KMS-11 (cell line): ENCODE measurements around the gene ZSWIM3.
"Not testable (repeated sequence)": the region's sequence is repeated elsewhere in the genome, so short reads cannot be mapped to it uniquely, and the experiment has no call there.

Experiments used
- H2AFZ ChIP-seq: fragments of 200-600 bp; sonication (generic); 2 replicates; pipeline ENCODE4 v1.6.1; 2016; ENCODE audit warnings: antibody characterized with exemption, mixed run types, low read depth
- H3K27ac ChIP-seq: fragments of 200-600 bp; sonication (generic); 2 replicates; pipeline ENCODE4 v1.6.1; 2016; ENCODE audit warnings: mild to moderate bottlenecking, mixed run types
- H3K27me3 ChIP-seq: fragments of 200-600 bp; sonication (generic); 2 replicates; pipeline ENCODE4 v1.6.1; 2017; ENCODE audit warnings: mild to moderate bottlenecking, low read depth, mixed run types, moderate library complexity; ENCODE audit not compliant: insufficient read depth
- H3K36me3 ChIP-seq: fragments of 200-600 bp; sonication (generic); 2 replicates; pipeline ENCODE4 v1.6.1; 2017; ENCODE audit warnings: mild to moderate bottlenecking, mixed run types; ENCODE audit not compliant: insufficient read depth
- H3K4me1 ChIP-seq: fragments of 200-600 bp; sonication (generic); 2 replicates; pipeline ENCODE4 v1.6.1; 2016; ENCODE audit warnings: mild to moderate bottlenecking, low read depth, mixed run types; ENCODE audit not compliant: poor library complexity, severe bottlenecking
- H3K4me2 ChIP-seq: fragments of 200-600 bp; sonication (generic); 2 replicates; pipeline ENCODE4 v1.7.0; 2016; ENCODE audit warnings: mild to moderate bottlenecking, mixed run types
- H3K4me3 ChIP-seq: fragments of 200-600 bp; sonication (generic); IDR thresholded peaks from 2 replicates; pipeline ENCODE4 v1.6.1; 2017; ENCODE audit warnings: low read depth, low read length, mixed read lengths; ENCODE audit not compliant: insufficient read depth
- H3K79me2 ChIP-seq: fragments of 200-600 bp; sonication (generic); 2 replicates; pipeline ENCODE4 v1.6.1; 2016; ENCODE audit warnings: low read depth, mixed run types; ENCODE audit not compliant: insufficient read depth
- H3K9ac ChIP-seq: fragments of 200-600 bp; sonication (generic); 2 replicates; pipeline ENCODE4 v1.6.1; 2016; ENCODE audit warnings: mild to moderate bottlenecking, mixed run types
- H4K20me1 ChIP-seq: fragments of 200-600 bp; sonication (generic); 2 replicates; pipeline ENCODE4 v1.6.1; 2016; ENCODE audit warnings: mild to moderate bottlenecking, mixed run types; ENCODE audit not compliant: insufficient read depth
- CTCF ChIP-seq: fragments of 200-600 bp; sonication (generic); conservative IDR thresholded peaks from 2 replicates; pipeline ENCODE4 v1.6.1; 2017; ENCODE audit warnings: low read depth, mild to moderate bottlenecking, antibody characterized with exemption, low read length, moderate library complexity, mixed read lengths

Gene ZSWIM3

GRCh38 chr20:45828589-45828988, 28.8 kb upstream of the ZSWIM3 start:
- Histone ChIP-seq H3K4me3 (no peak overlapping the region), H3K4me1 (peaks cover 5% of the 10 kb centered on the region), H2AFZ (no peak overlapping the region), H3K9ac (no peak overlapping the region), H3K27me3 (no peaks in the 10 kb centered on the region), H3K36me3 (no peaks in the 10 kb centered on the region), H3K4me2 (no peak overlapping the region), H3K27ac (no peak overlapping the region), H4K20me1 (no peaks in the 10 kb centered on the region), H3K79me2 (no peaks in the 10 kb centered on the region)
- TF ChIP-seq CTCF: no peak

- not testable (repeated sequence) for H3K9ac ChIP-seq, H3K4me2 ChIP-seq, H3K36me3 ChIP-seq, H3K79me2 ChIP-seq, H4K20me1 ChIP-seq, H2AFZ ChIP-seq, H3K27me3 ChIP-seq, H3K27ac ChIP-seq, H3K4me3 ChIP-seq
- H3K4me1 ChIP-seq: peaks cover 12% of the 10 kb centered on the region
Observed at GRCh38 chr20:45829673-45830106, 27.7 kb upstream of the ZSWIM3 start.

- H3K4me3 ChIP-seq: no peak overlapping the region
- no peaks in the 10 kb centered on the region for H3K36me3 ChIP-seq
- H2AFZ ChIP-seq: no peak overlapping the region
- H3K4me2 ChIP-seq: no peak overlapping the region
- H3K79me2 ChIP-seq: no peaks in the 10 kb centered on the region
- TF ChIP-seq CTCF: no peak
- peaks cover 16% of the 10 kb centered on the region for H3K4me1 ChIP-seq
- H3K27ac ChIP-seq: no peak overlapping the region
- H3K9ac ChIP-seq: no peak overlapping the region
- H3K27me3 ChIP-seq: no peaks in the 10 kb centered on the region
- H4K20me1 ChIP-seq: no peaks in the 10 kb centered on the region
Observed at GRCh38 chr20:45832619-45833018, 24.8 kb upstream of the ZSWIM3 start.

GRCh38 chr20:45833030-45833882, 24.2 kb upstream of the ZSWIM3 start, which contains the start of gene SNX21:
SNX21 (plus strand) TSS chr20:45833799; CDS start chr20:45833920, 121 bp downstream.
- H2AFZ ChIP-seq: peak within 1 kb of the TSS; percentile 95
- peak within 1 kb of the TSS; percentile 61 for H3K4me2 ChIP-seq
- no peaks in the 10 kb centered on the region for H3K36me3 ChIP-seq
- peaks cover 16% of the 10 kb centered on the region for H3K4me1 ChIP-seq
- no peaks in the 10 kb centered on the region for H3K27me3 ChIP-seq
- TF ChIP-seq CTCF: no peak
- peak within 1 kb of the TSS; percentile 51 for H3K9ac ChIP-seq
- H3K79me2 ChIP-seq: no peaks in the 10 kb centered on the region
- no peak within 1 kb of the TSS for H3K4me3 ChIP-seq
- H3K27ac ChIP-seq: no peak within 1 kb of the TSS
- H4K20me1 ChIP-seq: no peaks in the 10 kb centered on the region
